Dendritic cell treated with granulocyte-macrophage colony-stimulating factor and Interleukin-4, amounts not matched to agents 40 ng/mL and 50 ng/mL, for 4 days (primary cell): ENCODE measurements around the gene MRPL20.
"Not testable (repeated sequence)": the region's sequence is repeated elsewhere in the genome, so short reads cannot be mapped to it uniquely, and the experiment has no call there.

Experiments used
- H3K27ac Mint-ChIP-seq: one replicate; pipeline ENCODE4 v1.8.0; 2022; ENCODE audit warnings: mild to moderate bottlenecking, mixed read lengths
- H3K27me3 Mint-ChIP-seq: one replicate; pipeline ENCODE4 v1.8.0; 2022; ENCODE audit warnings: mild to moderate bottlenecking, mixed read lengths
- H3K36me3 Mint-ChIP-seq: one replicate; pipeline ENCODE4 v1.8.0; 2022; ENCODE audit warnings: low read depth, mixed read lengths
- H3K4me1 Mint-ChIP-seq: one replicate; pipeline ENCODE4 v1.8.0; 2022; ENCODE audit warnings: low read depth, mixed read lengths
- H3K4me3 Mint-ChIP-seq: one replicate; pipeline ENCODE4 v1.8.0; 2022; ENCODE audit warnings: mild to moderate bottlenecking, moderate library complexity, mixed read lengths
- H3K9me3 Mint-ChIP-seq: one replicate; pipeline ENCODE4 v1.8.0; 2022; ENCODE audit warnings: mixed read lengths
- intact Hi-C: fragments of 100-400 bp; cut with micrococcal nuclease; formaldehyde crosslinking; loops from one replicate; pipeline ENCODE4 v1.15.0; 2022

MRPL20 gene

DNA sequence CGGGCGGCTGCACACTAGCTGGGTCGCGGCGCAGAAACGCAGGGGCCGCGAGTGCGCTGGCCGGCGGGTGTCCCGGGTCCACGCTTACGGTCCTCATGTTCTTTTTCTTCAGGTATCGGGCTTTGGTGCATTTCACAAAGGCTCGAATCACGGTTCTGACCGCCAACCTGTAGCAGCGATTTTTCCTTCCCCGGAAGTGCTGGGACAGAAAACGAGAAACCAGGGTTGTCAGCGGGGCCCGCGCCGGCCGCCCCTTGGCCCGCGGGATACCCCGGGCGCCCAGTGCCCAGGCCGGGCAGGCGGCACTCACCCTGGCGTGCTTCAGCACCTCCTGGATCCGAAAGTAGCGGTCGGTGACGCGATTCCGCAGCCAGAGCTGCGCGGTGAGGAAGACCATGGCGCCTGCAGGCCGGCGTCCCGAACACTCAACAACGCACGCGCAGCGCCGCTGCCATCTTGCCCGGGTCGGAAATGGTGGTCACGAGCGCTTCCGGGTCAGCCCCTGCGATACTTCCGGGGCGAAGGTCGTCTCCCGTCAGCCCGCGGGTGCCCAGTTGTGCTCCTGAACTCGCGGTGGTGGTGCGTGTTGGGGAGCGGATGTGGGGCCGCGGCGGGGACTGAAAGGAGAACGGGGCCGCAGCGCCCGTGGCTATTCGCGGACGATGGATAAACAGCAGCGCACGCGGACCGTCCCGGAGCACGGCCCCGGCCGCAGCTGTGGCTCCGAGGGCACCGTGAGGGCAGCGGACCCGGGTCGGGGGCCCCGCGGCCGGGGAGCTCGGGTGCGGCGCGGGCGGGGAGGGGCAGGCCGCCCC lies at the start of gene MRPL20:
Gene MRPL20 (minus strand): TSS at position 473 of the 815 bp plus-strand sequence. CDS start 76 bp downstream, at position 397.
- intact Hi-C loops, result loop anchor here (2.0 kb wide), 1 partner anchor 64 kb away; the partner anchor contains the start of gene ATAD3B
- Mint-ChIP-seq H3K4me1 (peaks cover 42% of the 10 kb centered on the region), H3K4me3 (peak within 1 kb of the TSS; percentile 90), H3K27me3 (no peaks in the 10 kb centered on the region), H3K36me3 (peaks cover 73% of the 10 kb centered on the region), H3K27ac (peak within 1 kb of the TSS; percentile 93), H3K9me3 (peaks cover 10% of the 10 kb centered on the region)

- H3K36me3 Mint-ChIP-seq, result not testable (repeated sequence)
Observed at GRCh38 chr1:1456683-1457255, 49.7 kb upstream of the MRPL20 start.

GRCh38 chr1:1455934-1456333 lies 48.8 kb upstream of the MRPL20 start:
- H3K27ac Mint-ChIP-seq, H3K4me3 Mint-ChIP-seq, intact Hi-C loops, H3K9me3 Mint-ChIP-seq, H3K36me3 Mint-ChIP-seq, H3K4me1 Mint-ChIP-seq: not testable (repeated sequence)
- H3K27me3 Mint-ChIP-seq, result peaks cover 17% of the 10 kb centered on the region

More at GRCh38 chr1:1456683-1457255, 49.7 kb upstream of the MRPL20 start:
- H3K27ac Mint-ChIP-seq, H3K4me3 Mint-ChIP-seq, intact Hi-C loops, H3K4me1 Mint-ChIP-seq, H3K9me3 Mint-ChIP-seq: not testable (repeated sequence)
- H3K27me3 Mint-ChIP-seq, result peaks cover 22% of the 10 kb centered on the region

DNA sequence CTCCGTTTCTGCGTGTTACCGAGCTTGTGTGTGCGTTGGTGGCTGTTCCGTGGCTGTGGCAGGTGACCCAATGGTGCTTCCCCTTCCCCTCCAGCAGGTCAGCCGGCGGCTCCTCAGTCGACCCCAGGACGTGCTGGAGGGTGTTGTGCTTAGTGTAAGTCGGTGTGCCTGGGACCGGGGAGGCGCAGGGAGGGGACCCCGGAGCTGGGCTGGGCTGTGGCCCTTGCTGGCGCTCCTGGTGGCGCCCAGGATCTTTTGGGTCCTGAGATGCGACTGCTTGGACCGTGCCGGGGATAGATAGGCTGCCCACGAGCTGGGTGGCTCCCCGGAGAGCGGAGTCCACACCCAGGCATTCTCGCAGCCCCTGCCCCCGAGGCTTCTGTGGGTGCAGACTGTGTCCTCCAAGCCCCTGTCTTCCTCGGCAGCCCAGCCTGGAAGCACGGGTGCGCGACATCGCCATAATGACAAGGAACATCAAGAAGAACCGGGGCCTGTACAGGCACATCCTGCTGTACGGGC lies 48.3 kb upstream of the MRPL20 start:
- no peak overlapping the region for H3K4me3 Mint-ChIP-seq
- intact Hi-C loops, result no loop called here
- no peaks in the 10 kb centered on the region for H3K4me1 Mint-ChIP-seq
- H3K27ac Mint-ChIP-seq, result no peak overlapping the region
- peaks cover 13% of the 10 kb centered on the region for H3K27me3 Mint-ChIP-seq
- H3K9me3 Mint-ChIP-seq, result no peaks in the 10 kb centered on the region
- H3K36me3 Mint-ChIP-seq, result no peaks in the 10 kb centered on the region

DNA sequence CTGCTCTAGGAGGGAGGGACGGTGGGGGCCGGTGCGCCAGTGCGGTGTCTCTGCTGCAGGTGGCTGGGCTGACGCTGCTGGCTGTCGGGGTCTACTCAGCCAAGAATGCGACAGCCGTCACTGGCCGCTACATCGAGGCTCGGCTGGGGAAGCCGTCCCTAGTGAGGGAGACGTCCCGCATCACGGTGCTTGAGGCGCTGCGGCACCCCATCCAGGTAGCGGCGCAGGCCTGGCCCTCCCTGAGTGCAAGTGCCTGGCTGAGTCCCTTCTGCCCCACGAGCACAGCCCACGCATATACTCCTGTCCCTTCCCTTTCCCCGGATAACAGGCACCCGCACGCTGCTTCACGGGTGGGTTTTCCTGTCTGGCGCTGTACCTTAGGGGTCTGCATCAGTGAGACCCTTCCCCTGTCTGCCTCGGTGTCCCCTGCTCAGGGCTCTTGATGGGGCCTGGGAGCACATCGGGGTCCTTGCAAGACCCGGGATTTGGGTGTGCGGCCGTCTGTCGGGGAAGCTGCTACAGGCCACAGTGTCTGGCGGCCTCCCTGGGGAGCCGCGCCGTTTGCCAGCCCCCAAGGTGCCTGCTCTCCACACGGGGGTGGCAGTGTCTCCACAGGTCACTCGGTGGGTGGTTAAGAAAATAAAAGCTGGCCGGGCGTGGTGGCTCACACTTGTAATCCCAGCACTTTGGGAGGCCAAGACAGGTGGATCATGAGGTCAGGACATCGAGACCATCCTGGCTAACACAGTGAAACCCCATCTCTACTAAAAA lies 47.4 kb upstream of the MRPL20 start:
- H3K36me3 Mint-ChIP-seq, intact Hi-C loops, H3K27me3 Mint-ChIP-seq, H3K4me3 Mint-ChIP-seq, H3K9me3 Mint-ChIP-seq, H3K27ac Mint-ChIP-seq, H3K4me1 Mint-ChIP-seq: not testable (repeated sequence)

DNA sequence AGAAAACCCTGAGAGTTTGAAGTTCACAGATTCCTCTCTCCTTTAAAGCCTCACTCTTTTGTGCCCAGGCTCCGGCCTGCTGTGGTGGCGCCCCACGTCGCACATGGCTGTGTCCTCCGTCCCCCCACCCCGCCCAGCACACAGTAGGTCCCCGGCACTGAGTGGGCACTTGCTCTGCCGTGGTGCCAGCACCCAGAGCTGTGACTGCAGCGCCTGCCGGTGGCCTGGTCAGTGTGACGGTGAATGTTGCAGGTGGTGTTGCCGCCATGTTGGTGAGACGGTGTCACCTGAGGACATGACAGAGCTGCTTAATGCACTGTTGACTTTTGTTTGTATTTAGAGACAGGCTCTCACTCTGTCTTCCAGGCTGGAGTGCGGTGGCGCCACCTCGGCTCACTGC lies 45.8 kb upstream of the MRPL20 start:
- no peak overlapping the region for H3K4me3 Mint-ChIP-seq
- no peaks in the 10 kb centered on the region for H3K4me1 Mint-ChIP-seq
- H3K27ac Mint-ChIP-seq, result no peak overlapping the region
- H3K9me3 Mint-ChIP-seq, result no peaks in the 10 kb centered on the region
- intact Hi-C loops, result no loop called here
- no peaks in the 10 kb centered on the region for H3K36me3 Mint-ChIP-seq
- H3K27me3 Mint-ChIP-seq, result peaks cover 12% of the 10 kb centered on the region

DNA sequence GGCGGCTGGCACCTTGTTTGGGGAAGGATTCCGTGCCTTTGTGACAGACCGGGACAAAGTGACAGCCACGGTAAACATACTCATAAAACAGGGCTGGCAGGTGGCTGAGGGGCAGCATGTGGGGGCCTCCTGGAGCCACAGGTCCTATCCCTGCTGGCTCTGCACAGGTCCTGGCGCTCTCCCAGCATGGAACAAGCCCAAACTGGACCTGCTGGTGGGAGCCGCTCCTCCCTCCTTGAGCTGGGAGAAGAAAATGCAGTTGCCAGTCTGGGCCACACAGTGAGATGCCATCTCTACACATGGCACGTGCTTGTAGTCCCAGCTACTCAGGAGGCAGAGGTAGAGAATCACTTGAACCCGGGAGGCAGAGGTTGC lies 45.3 kb upstream of the MRPL20 start:
- peaks cover 12% of the 10 kb centered on the region for H3K27me3 Mint-ChIP-seq

DNA sequence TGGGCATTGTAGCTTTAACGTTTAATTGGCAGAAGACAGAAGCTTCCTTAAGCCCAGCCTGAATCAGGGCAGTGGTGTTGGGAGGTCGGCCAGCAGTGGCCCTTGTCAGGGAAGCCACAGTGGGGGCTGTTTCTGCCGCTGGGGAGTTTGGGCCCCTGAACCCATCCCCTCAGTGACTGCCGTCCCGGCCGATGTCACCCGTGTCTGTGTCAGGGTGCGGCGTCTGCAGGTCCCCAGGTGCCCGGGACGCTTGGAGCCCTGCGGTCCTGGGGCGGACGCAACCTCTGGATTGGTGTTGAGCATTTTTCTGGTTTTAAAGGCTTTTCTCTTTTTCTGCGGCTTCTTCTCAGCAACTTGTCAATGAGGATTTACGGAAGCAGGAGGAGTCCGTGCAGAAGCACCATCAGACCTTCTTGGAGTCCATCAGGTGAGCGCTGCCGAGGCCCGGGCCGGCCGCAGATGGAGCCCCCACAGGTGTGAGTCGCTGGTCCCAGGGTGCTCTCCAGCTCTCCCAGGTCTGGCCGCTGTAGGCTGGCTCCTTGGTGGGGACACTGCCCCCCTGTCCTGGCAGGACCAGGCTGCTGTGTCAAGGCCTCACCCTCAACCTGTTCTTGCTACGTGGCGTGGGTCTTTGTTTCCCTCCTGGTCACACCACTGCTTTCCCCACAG lies 44.7 kb upstream of the MRPL20 start:
- no peaks in the 10 kb centered on the region for H3K36me3 Mint-ChIP-seq
- no peaks in the 10 kb centered on the region for H3K4me1 Mint-ChIP-seq
- intact Hi-C loops, result no loop called here
- peaks cover 12% of the 10 kb centered on the region for H3K27me3 Mint-ChIP-seq
- no peak overlapping the region for H3K27ac Mint-ChIP-seq
- no peaks in the 10 kb centered on the region for H3K9me3 Mint-ChIP-seq
- H3K4me3 Mint-ChIP-seq, result no peak overlapping the region

More for the DNA sequence above, 45.3 kb upstream of the MRPL20 start:
- H3K9me3 Mint-ChIP-seq, H3K27ac Mint-ChIP-seq, H3K4me3 Mint-ChIP-seq, intact Hi-C loops, H3K4me1 Mint-ChIP-seq, H3K36me3 Mint-ChIP-seq: not testable (repeated sequence)

- H3K27ac Mint-ChIP-seq, H3K36me3 Mint-ChIP-seq, H3K4me3 Mint-ChIP-seq, H3K4me1 Mint-ChIP-seq, H3K9me3 Mint-ChIP-seq, intact Hi-C loops: not testable (repeated sequence)
- H3K27me3 Mint-ChIP-seq, result peaks cover 12% of the 10 kb centered on the region
Observed at GRCh38 chr1:1450616-1451015, 43.5 kb upstream of the MRPL20 start.

- H3K9me3 Mint-ChIP-seq, result no peaks in the 10 kb centered on the region
- H3K4me1 Mint-ChIP-seq, result no peaks in the 10 kb centered on the region
- peaks cover 11% of the 10 kb centered on the region for H3K27me3 Mint-ChIP-seq
- H3K4me3 Mint-ChIP-seq, result no peak within 1 kb of the TSS
- H3K36me3 Mint-ChIP-seq, result no peaks in the 10 kb centered on the region
- H3K27ac Mint-ChIP-seq, result no peak within 1 kb of the TSS
- intact Hi-C loops, result no loop called here
Observed at GRCh38 chr1:1449099-1449739, 42.1 kb upstream of the MRPL20 start, which contains the start of gene ATAD3C. Gene ATAD3C (plus strand): TSS chr1:1449689. CDS start chr1:1450684, 995 bp downstream.

- H3K27ac Mint-ChIP-seq, H3K36me3 Mint-ChIP-seq, H3K9me3 Mint-ChIP-seq, H3K4me3 Mint-ChIP-seq, intact Hi-C loops, H3K4me1 Mint-ChIP-seq: not testable (repeated sequence)
- H3K27me3 Mint-ChIP-seq, result peaks cover 16% of the 10 kb centered on the region
Observed at GRCh38 chr1:1446631-1447030, 39.5 kb upstream of the MRPL20 start.

GRCh38 chr1:1442069-1442770 lies 35.1 kb upstream of the MRPL20 start:
- intact Hi-C loops, result no loop called here
- no peak overlapping the region for H3K4me3 Mint-ChIP-seq
- no peaks in the 10 kb centered on the region for H3K36me3 Mint-ChIP-seq
- H3K27me3 Mint-ChIP-seq, result peaks cover 36% of the 10 kb centered on the region
- H3K4me1 Mint-ChIP-seq, result peaks cover 7% of the 10 kb centered on the region
- H3K9me3 Mint-ChIP-seq, result no peaks in the 10 kb centered on the region
- no peak overlapping the region for H3K27ac Mint-ChIP-seq
